Liver (tissue), 9 donors: Measurements from ENCODE around the gene HIBADH. TPM values are rescaled to one million over a fixed set of nuclear protein-coding genes. Genes with fewer than 3 reads are reported as not detected.

ENCODE experiments used
- DNase-seq: peaks from one replicate; pipeline ENCODE4 v3.0.0-alpha.2; 2017; ENCODE audit warnings: low spot score
- H3K27ac ChIP-seq, 2 donors: one replicate each; pipeline ENCODE4 v1.7.0; 2013; ENCODE audit warnings: inconsistent platforms in 2 of 2, low read length in 2 of 2, control low read depth in 1 of 2, low read depth in 1 of 2, mild to moderate bottlenecking in 1 of 2
- H3K27me3 ChIP-seq, 4 donors: one replicate each; pipeline versions ENCODE4 v1.6.1 to v1.7.0; 2013; ENCODE audit warnings: low read length in 3 of 4, inconsistent platforms in 1 of 4, mild to moderate bottlenecking in 1 of 4, moderate library complexity in 1 of 4; ENCODE audit not compliant: control insufficient read depth in 4 of 4, insufficient read depth in 4 of 4
- H3K36me3 ChIP-seq, 4 donors: one replicate each; pipeline versions ENCODE4 v1.6.1 to v1.7.0; 2013; ENCODE audit warnings: low read length in 3 of 4, mild to moderate bottlenecking in 3 of 4, low read depth in 1 of 4, moderate library complexity in 1 of 4; ENCODE audit not compliant: control insufficient read depth in 4 of 4, insufficient read depth in 3 of 4
- H3K4me1 ChIP-seq, 4 donors: one replicate each; pipeline versions ENCODE4 v1.6.1 to v1.7.0; 2013; ENCODE audit warnings: low read length in 3 of 4, mild to moderate bottlenecking in 3 of 4, moderate library complexity in 1 of 4; ENCODE audit not compliant: control insufficient read depth in 4 of 4, insufficient read depth in 4 of 4
- H3K4me3 ChIP-seq, 3 donors: one replicate each; pipeline versions ENCODE4 v1.6.1 to v1.7.0; 2013; ENCODE audit warnings: low read length in 3 of 3, control low read depth in 1 of 3, low read depth in 1 of 3, mild to moderate bottlenecking in 1 of 3
- H3K9ac ChIP-seq, 2 donors: one replicate each; pipeline ENCODE4 v1.7.0; 2013; ENCODE audit warnings: low read length in 2 of 2, mild to moderate bottlenecking in 2 of 2, moderate library complexity in 2 of 2, control low read depth in 1 of 2, low read depth in 1 of 2
- H3K9me3 ChIP-seq, 4 donors: one replicate each; pipeline versions ENCODE4 v1.6.1 to v1.7.0; 2013; ENCODE audit warnings: low read length in 3 of 4; ENCODE audit not compliant: control insufficient read depth in 4 of 4
- EGR1 ChIP-seq, 2 donors: IDR thresholded peaks; 2 replicates each; pipeline ENCODE4 v1.6.1; 2016 to 2018; ENCODE audit warnings: antibody characterized with exemption in 2 of 2, low read depth in 2 of 2
- FOXA2 ChIP-seq: IDR thresholded peaks from 2 replicates; pipeline ENCODE4 v1.6.1; 2016; ENCODE audit warnings: antibody characterized with exemption
- GABPA ChIP-seq, 2 donors: IDR thresholded peaks in 1 of 2; conservative IDR thresholded peaks in 1 of 2; 2 replicates each; pipeline ENCODE4 v1.6.1; 2016; ENCODE audit warnings: antibody characterized with exemption in 2 of 2, mild to moderate bottlenecking in 1 of 2, moderate library complexity in 1 of 2
- HNF4A ChIP-seq, 2 donors: conservative IDR thresholded peaks; 2 replicates each; pipeline ENCODE4 v1.6.1; 2016; ENCODE audit warnings: antibody characterized with exemption in 2 of 2, mild to moderate bottlenecking in 2 of 2
- JUND ChIP-seq, 2 donors: IDR thresholded peaks; 2 replicates each; pipeline ENCODE4 v1.6.1; 2016; ENCODE audit warnings: antibody characterized with exemption in 2 of 2
- NR2F2 ChIP-seq: IDR thresholded peaks from 2 replicates; pipeline ENCODE4 v1.6.1; 2016; ENCODE audit warnings: antibody characterized with exemption
- RAD21 ChIP-seq, 2 donors: IDR thresholded peaks; 2 replicates each; pipeline ENCODE4 v1.6.1; 2016; ENCODE audit warnings: antibody characterized with exemption in 2 of 2, mild to moderate bottlenecking in 2 of 2
- RXRA ChIP-seq, 2 donors: IDR thresholded peaks; 2 replicates each; pipeline ENCODE4 v1.6.1; 2017 to 2018; ENCODE audit warnings: antibody characterized with exemption in 2 of 2, mild to moderate bottlenecking in 1 of 2
- SP1 ChIP-seq: IDR thresholded peaks from 2 replicates; pipeline ENCODE4 v1.6.1; 2018; ENCODE audit warnings: antibody characterized with exemption, mild to moderate bottlenecking
- TAF1 ChIP-seq: conservative IDR thresholded peaks from 2 replicates; pipeline ENCODE4 v1.6.1; 2016; ENCODE audit warnings: antibody characterized with exemption, mild to moderate bottlenecking
- WGBS: extraction: QIAGEN DNeasy Blood & Tissue Kit; methylation state at CpG from one replicate; pipeline ENCODE4 v1.1.7; 2013; 5-methylcytosine and 5-hydroxymethylcytosine counted together
- polyA plus RNA-seq, 2 donors: library from polyadenylated mRNA; stranded (reverse) in 1 of 2; unstranded in 1 of 2; fragments of 200-250 nt in 1 of 2; fragments of >200 nt in 1 of 2; fragmentation: Nextera tagmentation in 1 of 2; extraction: Ambion mirVana in 1 of 2; gene quantifications; one replicate each; pipeline versions ENCODE4 v1.2.1 to v1.2.3, GENCODE V29; 2013 to 2015
- total RNA-seq, 2 donors: library from RNA; depleted of rRNA; stranded (reverse); fragments of >200 nt; gene quantifications; one replicate each; pipeline ENCODE4 v1.2.3, GENCODE V29; 2014
- TF ChIP-seq, protein P1 (sequence below): IDR thresholded peaks from 2 replicates; pipeline ENCODE4 v1.6.1; 2016; ENCODE audit warnings: antibody characterized with exemption
- TF ChIP-seq, protein P2 (sequence below): IDR thresholded peaks from 2 replicates; pipeline ENCODE4 v1.6.1; 2016; ENCODE audit warnings: antibody characterized with exemption
- TF ChIP-seq, protein P3 (sequence below): IDR thresholded peaks from 2 replicates; pipeline ENCODE4 v1.6.1; 2016; ENCODE audit warnings: antibody characterized with exemption, mild to moderate bottlenecking
- TF ChIP-seq, protein P4 (sequence below): IDR thresholded peaks from 2 replicates; pipeline ENCODE4 v1.6.1; 2016; ENCODE audit warnings: antibody characterized with exemption
- donor health status: healthy.
- donor health status: healthy.
- donor health status: healthy.
- donor health status: healthy.
- donor health status: healthy.

Gene HIBADH
- total and polyA plus RNA-seq, 4 donors: 27.7 to 78.9 (median 58.2) TPM

DNA sequence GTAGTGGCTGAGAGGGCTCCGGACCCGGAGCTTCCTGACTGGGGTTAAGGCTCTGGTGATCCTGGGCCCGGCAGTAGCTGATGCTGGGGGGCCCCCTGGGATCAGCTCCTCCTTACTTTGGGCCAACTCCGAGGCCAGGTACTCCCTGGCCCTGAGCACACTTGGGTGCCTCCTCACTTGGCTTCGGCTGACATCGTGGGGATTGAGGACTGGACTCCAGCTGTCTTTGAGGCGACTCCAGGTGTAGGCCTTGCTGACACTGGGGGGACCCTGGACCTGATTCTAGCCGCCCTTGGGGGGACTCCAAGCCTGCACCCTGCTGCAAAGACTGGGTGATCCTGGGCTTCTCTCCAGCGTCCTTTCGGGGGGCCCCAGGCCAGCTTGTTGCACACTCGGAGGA, 170.5 kb downstream of the HIBADH start:
- H3K9ac ChIP-seq: no peak overlapping the region
- H3K9me3 ChIP-seq: no peaks in the 10 kb centered on the region
- H3K27me3 ChIP-seq: peaks cover 0 to 3% (median 0%) of the 10 kb centered on the region in 4 donors
- no peak overlapping the region for H3K27ac ChIP-seq
- H3K36me3 ChIP-seq: no peaks in the 10 kb centered on the region
- TF ChIP-seq GABPA (IDR thresholded peaks at IDR 0.05 in 1 of 2, conservative IDR thresholded peaks at IDR 0.05 in 1 of 2) (no peak), EGR1 (IDR thresholded peaks at IDR 0.05; ENCODE audit: low read depth in 2 of 2) (no peak), FOXA2 (no peak), NR2F2 (no peak), SP1 (no peak)
- TF ChIP-seq, protein P1, sequence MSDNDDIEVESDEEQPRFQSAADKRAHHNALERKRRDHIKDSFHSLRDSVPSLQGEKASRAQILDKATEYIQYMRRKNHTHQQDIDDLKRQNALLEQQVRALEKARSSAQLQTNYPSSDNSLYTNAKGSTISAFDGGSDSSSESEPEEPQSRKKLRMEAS: no peak
- TF ChIP-seq, protein P2, sequence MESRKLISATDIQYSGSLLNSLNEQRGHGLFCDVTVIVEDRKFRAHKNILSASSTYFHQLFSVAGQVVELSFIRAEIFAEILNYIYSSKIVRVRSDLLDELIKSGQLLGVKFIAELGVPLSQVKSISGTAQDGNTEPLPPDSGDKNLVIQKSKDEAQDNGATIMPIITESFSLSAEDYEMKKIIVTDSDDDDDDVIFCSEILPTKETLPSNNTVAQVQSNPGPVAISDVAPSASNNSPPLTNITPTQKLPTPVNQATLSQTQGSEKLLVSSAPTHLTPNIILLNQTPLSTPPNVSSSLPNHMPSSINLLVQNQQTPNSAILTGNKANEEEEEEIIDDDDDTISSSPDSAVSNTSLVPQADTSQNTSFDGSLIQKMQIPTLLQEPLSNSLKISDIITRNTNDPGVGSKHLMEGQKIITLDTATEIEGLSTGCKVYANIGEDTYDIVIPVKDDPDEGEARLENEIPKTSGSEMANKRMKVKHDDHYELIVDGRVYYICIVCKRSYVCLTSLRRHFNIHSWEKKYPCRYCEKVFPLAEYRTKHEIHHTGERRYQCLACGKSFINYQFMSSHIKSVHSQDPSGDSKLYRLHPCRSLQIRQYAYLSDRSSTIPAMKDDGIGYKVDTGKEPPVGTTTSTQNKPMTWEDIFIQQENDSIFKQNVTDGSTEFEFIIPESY: no peak
- TF ChIP-seq, protein P3, sequence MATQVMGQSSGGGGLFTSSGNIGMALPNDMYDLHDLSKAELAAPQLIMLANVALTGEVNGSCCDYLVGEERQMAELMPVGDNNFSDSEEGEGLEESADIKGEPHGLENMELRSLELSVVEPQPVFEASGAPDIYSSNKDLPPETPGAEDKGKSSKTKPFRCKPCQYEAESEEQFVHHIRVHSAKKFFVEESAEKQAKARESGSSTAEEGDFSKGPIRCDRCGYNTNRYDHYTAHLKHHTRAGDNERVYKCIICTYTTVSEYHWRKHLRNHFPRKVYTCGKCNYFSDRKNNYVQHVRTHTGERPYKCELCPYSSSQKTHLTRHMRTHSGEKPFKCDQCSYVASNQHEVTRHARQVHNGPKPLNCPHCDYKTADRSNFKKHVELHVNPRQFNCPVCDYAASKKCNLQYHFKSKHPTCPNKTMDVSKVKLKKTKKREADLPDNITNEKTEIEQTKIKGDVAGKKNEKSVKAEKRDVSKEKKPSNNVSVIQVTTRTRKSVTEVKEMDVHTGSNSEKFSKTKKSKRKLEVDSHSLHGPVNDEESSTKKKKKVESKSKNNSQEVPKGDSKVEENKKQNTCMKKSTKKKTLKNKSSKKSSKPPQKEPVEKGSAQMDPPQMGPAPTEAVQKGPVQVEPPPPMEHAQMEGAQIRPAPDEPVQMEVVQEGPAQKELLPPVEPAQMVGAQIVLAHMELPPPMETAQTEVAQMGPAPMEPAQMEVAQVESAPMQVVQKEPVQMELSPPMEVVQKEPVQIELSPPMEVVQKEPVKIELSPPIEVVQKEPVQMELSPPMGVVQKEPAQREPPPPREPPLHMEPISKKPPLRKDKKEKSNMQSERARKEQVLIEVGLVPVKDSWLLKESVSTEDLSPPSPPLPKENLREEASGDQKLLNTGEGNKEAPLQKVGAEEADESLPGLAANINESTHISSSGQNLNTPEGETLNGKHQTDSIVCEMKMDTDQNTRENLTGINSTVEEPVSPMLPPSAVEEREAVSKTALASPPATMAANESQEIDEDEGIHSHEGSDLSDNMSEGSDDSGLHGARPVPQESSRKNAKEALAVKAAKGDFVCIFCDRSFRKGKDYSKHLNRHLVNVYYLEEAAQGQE: no peak
- no peak for DNase-seq
- no peaks in the 10 kb centered on the region for H3K4me1 ChIP-seq
- no peak overlapping the region for H3K4me3 ChIP-seq
- WGBS: 94% methylated on average over 11 of the region's 11 CpGs

DNA sequence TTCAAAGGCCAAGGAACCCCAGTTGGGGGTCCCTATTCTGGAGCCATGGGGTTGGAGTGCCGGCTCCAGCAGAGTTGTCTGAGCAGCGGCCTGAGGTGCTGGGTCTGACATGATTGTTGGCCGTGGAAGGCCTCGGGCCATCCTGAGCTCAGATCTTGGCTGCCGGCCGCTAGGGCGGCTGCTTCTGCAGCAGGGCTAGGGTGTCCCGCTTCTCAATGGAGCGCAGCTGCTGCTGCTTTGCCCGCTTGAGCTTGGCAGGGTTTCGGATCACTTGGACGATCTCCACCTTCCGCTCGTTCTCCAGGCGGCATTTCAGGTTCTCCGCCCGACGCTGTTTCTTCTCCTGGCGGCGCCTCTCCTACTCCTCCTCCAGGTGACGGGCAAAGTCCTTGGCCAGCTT, 171.1 kb downstream of the HIBADH start:
- H3K36me3 ChIP-seq: no peaks in the 10 kb centered on the region
- no peaks in the 10 kb centered on the region for H3K9me3 ChIP-seq
- no peak overlapping the region for H3K27ac ChIP-seq
- WGBS: 96% methylated on average over 21 of the region's 21 CpGs
- no peak overlapping the region for H3K9ac ChIP-seq
- peaks cover 0 to 3% (median 0%) of the 10 kb centered on the region in 4 donors for H3K27me3 ChIP-seq
- H3K4me1 ChIP-seq: no peaks in the 10 kb centered on the region
- no peak overlapping the region for H3K4me3 ChIP-seq
- no peak for TF ChIP-seq TAF1
- no peak for TF ChIP-seq HNF4A (conservative IDR thresholded peaks at IDR 0.05)
- TF ChIP-seq RAD21 (IDR thresholded peaks at IDR 0.05): no peak
- TF ChIP-seq JUND (IDR thresholded peaks at IDR 0.05): no peak
- no peak for TF ChIP-seq RXRA (IDR thresholded peaks at IDR 0.05)
- no peak for TF ChIP-seq GABPA (IDR thresholded peaks at IDR 0.05 in 1 of 2, conservative IDR thresholded peaks at IDR 0.05 in 1 of 2)
- no peak for TF ChIP-seq FOXA2
- TF ChIP-seq, protein P4, sequence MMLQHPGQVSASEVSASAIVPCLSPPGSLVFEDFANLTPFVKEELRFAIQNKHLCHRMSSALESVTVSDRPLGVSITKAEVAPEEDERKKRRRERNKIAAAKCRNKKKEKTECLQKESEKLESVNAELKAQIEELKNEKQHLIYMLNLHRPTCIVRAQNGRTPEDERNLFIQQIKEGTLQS: no peak
- TF ChIP-seq, protein P1: no peak
- TF ChIP-seq, protein P2: no peak
- no peak for DNase-seq
